ENCODE results near the gene ARHGAP22.

The ARHGAP22 gene

DNA sequence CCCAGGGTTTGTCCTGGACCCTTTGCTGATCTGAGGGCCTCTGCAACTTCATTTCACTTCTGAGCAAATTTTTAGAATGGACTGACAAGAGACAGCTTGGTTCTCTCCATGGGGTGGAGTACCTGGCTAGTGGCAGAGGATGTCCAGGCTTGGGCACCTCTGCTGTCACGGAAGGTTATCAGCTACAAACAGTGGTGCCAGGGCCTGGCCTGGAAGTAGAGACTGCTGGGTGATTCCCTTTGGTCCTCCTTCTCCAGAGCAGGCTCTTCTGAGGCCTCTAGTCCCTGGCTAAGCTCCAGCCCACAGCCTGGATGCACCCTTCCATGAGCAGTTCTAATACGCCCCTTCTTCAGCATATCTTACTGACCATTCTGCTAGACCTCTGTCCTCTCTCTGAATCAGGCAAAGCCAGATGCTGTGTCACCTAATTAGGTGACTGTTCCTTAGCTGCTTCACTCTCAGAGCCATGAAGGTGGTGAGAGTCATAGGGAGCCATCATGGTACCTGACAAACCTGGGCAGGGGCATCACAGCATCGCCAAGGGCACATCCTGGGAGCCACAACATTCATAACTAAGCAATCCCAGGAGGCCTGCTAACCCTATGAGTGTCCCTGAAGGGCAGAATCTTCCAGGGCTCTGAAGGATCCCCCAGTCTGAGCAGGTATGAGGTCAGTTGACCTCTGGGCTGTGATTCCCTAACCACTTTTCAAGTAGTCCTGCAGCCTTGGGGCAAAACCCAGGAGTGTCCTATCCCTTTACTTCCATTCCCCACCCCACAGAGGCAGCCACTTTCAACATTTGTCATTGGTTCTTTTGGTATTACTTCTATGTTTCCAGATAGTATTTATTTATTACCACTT lies 4.0 kb downstream of the ARHGAP22 start:
- peak overlapping the region; percentile 11 to 52 for H3K18ac ChIP-seq (ENCODE audit: low read depth in 1 of 2, low read length in 2 of 2)
- DNase-seq: no peak
- no peak overlapping the region for H2BK5ac ChIP-seq (ENCODE audit: low read depth, low read length, poor library complexity, severe bottlenecking)
- H3K27me3 ChIP-seq (ENCODE audit: control insufficient read depth in 1 of 2, insufficient read depth in 1 of 2, low read length in 2 of 2): no peaks in the 10 kb centered on the region
- H3K14ac ChIP-seq (ENCODE audit: low read length in 2 of 2): no peak overlapping the region
- H3K9me3 ChIP-seq (ENCODE audit: control insufficient read depth, low read length): no peaks in the 10 kb centered on the region
- no peak overlapping the region for H3K23ac ChIP-seq (ENCODE audit: low read length in 2 of 2)
- H3K4me3 ChIP-seq (ENCODE audit: insufficient read depth in 1 of 2, low read depth in 1 of 2, low read length in 2 of 2): peak overlapping the region in 1 of 2 experiments; percentile 97
- H3K27ac ChIP-seq (ENCODE audit: low read length, poor library complexity, severe bottlenecking): no peak overlapping the region
- H2BK120ac ChIP-seq (ENCODE audit: low read depth, low read length): no peak overlapping the region
- peaks cover 3 to 52% of the 10 kb centered on the region in 2 experiments for H3K36me3 ChIP-seq (ENCODE audit: control insufficient read depth in 1 of 2, insufficient read depth in 2 of 2, low read depth in 1 of 2, low read length in 2 of 2)
- H2BK12ac ChIP-seq (ENCODE audit: low read length in 2 of 2): peak overlapping the region; percentile 2 to 38
- no peak overlapping the region for H2AK5ac ChIP-seq (ENCODE audit: low read length, severe bottlenecking)
- peak overlapping the region; percentile 94 for H3K9ac ChIP-seq (ENCODE audit: low read length)
- H2BK15ac ChIP-seq (ENCODE audit: low read depth, poor library complexity, severe bottlenecking): no peak overlapping the region
- peaks cover 26% of the 10 kb centered on the region for H3K4me1 ChIP-seq (ENCODE audit: control insufficient read depth, insufficient read depth, low read depth, low read length)
- H3K4me2 ChIP-seq (ENCODE audit: low read length, poor library complexity, severe bottlenecking): no peak overlapping the region
- H3K4ac ChIP-seq (ENCODE audit: low read depth in 1 of 2, low read length in 2 of 2): peak overlapping the region in 1 of 2 experiments; percentile 60
- 87% methylated on average over 3 of the region's 3 CpGs for WGBS
- H4K8ac ChIP-seq (ENCODE audit: low read length): peak overlapping the region; percentile 65
- peaks cover 17% of the 10 kb centered on the region for H3K79me1 ChIP-seq (replicated peaks; ENCODE audit: low read length, poor library complexity, severe bottlenecking)
- no peak overlapping the region for H4K91ac ChIP-seq (ENCODE audit: low read length)
- no peak overlapping the region for H2AFZ ChIP-seq (ENCODE audit: low read depth, low read length)

DNA sequence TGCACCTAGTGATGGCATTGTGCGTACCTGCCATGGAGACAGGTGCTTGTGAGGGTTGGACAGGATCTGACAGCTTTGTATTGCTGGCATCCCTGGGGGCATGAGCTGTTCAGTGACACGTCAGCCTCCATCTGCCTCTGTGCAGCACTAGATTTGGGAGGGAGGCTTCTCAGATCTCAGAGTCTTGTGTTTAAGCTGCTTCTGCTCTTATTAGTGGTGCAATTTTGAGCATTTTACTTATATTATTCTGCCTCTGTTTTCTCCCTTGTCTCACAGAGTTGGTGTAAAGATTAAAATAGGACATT lies 5.1 kb downstream of the ARHGAP22 start:
- H3K79me1 ChIP-seq (replicated peaks; ENCODE audit: low read length, poor library complexity, severe bottlenecking): peaks cover 17% of the 10 kb centered on the region
- H3K9ac ChIP-seq (ENCODE audit: low read length): peak overlapping the region; percentile 94
- no peak overlapping the region for H3K27ac ChIP-seq (ENCODE audit: low read length, poor library complexity, severe bottlenecking)
- H3K4me1 ChIP-seq (ENCODE audit: control insufficient read depth, insufficient read depth, low read depth, low read length): peaks cover 25% of the 10 kb centered on the region
- no peaks in the 10 kb centered on the region for H3K27me3 ChIP-seq (ENCODE audit: control insufficient read depth in 1 of 2, insufficient read depth in 1 of 2, low read length in 2 of 2)
- H4K8ac ChIP-seq (ENCODE audit: low read length): peak overlapping the region; percentile 76
- peak overlapping the region; percentile 37 to 68 for H3K18ac ChIP-seq (ENCODE audit: low read depth in 1 of 2, low read length in 2 of 2)
- H3K4ac ChIP-seq (ENCODE audit: low read depth in 1 of 2, low read length in 2 of 2): peak overlapping the region; percentile 35 to 47
- H2AK5ac ChIP-seq (ENCODE audit: low read length, severe bottlenecking): no peak overlapping the region
- no peak overlapping the region for H3K23ac ChIP-seq (ENCODE audit: low read length in 2 of 2)
- 90% methylated on average over 2 of the region's 2 CpGs for WGBS
- no peaks in the 10 kb centered on the region for H3K9me3 ChIP-seq (ENCODE audit: control insufficient read depth, low read length)
- H2AFZ ChIP-seq (ENCODE audit: low read depth, low read length): no peak overlapping the region
- no peak for DNase-seq
- no peak overlapping the region for H2BK120ac ChIP-seq (ENCODE audit: low read depth, low read length)
- H2BK12ac ChIP-seq (ENCODE audit: low read length in 2 of 2): peak overlapping the region in 1 of 2 experiments; percentile 46
- H3K4me3 ChIP-seq (ENCODE audit: insufficient read depth in 1 of 2, low read depth in 1 of 2, low read length in 2 of 2): peak overlapping the region in 1 of 2 experiments; percentile 12
- no peak overlapping the region for H2BK15ac ChIP-seq (ENCODE audit: low read depth, poor library complexity, severe bottlenecking)
- H2BK5ac ChIP-seq (ENCODE audit: low read depth, low read length, poor library complexity, severe bottlenecking): no peak overlapping the region
- H3K14ac ChIP-seq (ENCODE audit: low read length in 2 of 2): no peak overlapping the region
- peaks cover 3 to 56% of the 10 kb centered on the region in 2 experiments for H3K36me3 ChIP-seq (ENCODE audit: control insufficient read depth in 1 of 2, insufficient read depth in 2 of 2, low read depth in 1 of 2, low read length in 2 of 2)
- H3K4me2 ChIP-seq (ENCODE audit: low read length, poor library complexity, severe bottlenecking): no peak overlapping the region
- peak overlapping the region; percentile 79 for H4K91ac ChIP-seq (ENCODE audit: low read length)

DNA sequence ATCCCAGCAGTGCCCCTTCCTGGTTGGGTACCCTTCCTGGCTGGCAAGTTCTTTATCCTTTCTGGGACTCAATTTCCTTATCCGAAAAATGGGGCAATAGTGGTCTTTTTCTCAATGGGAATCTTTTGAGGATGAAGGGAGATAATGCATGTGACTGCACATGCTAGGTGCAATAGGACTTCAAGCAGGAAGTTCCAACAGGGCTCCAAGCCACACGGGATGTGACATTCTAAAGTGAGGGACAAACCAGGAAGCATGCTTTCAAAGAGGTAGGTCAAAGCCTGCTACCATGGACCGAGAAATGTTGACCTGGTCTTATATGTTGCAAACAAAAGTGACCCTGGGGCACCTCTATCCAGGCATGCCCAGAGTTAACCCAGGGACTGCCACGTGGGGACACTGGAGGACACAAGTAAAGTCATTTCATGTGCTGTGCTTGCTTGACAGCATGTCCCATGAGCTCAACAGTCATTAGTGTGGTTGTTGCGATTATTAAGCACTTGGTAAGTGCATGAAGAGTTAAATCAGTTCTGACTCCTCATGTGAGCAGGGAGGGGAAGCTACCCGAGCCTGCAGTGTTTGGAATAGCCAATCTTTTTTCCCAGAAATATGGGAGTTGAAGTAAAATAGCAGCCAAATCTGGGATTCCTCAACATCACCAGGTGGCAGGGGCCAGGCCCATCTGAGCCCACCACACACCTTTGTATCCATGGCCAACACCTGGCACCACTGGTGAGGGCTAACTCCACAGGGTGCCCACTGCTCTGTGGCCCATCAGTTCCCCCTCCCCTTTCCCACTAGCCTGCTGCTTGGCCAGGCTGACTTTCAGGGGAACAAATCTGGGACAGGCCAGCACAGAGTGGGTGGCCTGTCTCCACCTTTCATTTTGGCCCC lies 5.7 kb downstream of the ARHGAP22 start:
- no peaks in the 10 kb centered on the region for H3K27me3 ChIP-seq (ENCODE audit: control insufficient read depth in 1 of 2, insufficient read depth in 1 of 2, low read length in 2 of 2)
- H2AK5ac ChIP-seq (ENCODE audit: low read length, severe bottlenecking): no peak overlapping the region
- no peak overlapping the region for H3K14ac ChIP-seq (ENCODE audit: low read length in 2 of 2)
- peak overlapping the region in 1 of 2 experiments; percentile 91 for H3K23ac ChIP-seq (ENCODE audit: low read length in 2 of 2)
- no peak overlapping the region for H2BK120ac ChIP-seq (ENCODE audit: low read depth, low read length)
- peaks cover 19% of the 10 kb centered on the region for H3K79me1 ChIP-seq (replicated peaks; ENCODE audit: low read length, poor library complexity, severe bottlenecking)
- no peak overlapping the region for H3K27ac ChIP-seq (ENCODE audit: low read length, poor library complexity, severe bottlenecking)
- no peak overlapping the region for H2BK5ac ChIP-seq (ENCODE audit: low read depth, low read length, poor library complexity, severe bottlenecking)
- H3K4ac ChIP-seq (ENCODE audit: low read depth in 1 of 2, low read length in 2 of 2): peak overlapping the region in 1 of 2 experiments; percentile 35
- peak overlapping the region in 1 of 2 experiments; percentile 12 for H3K4me3 ChIP-seq (ENCODE audit: insufficient read depth in 1 of 2, low read depth in 1 of 2, low read length in 2 of 2)
- no peak overlapping the region for H2BK15ac ChIP-seq (ENCODE audit: low read depth, poor library complexity, severe bottlenecking)
- H2BK12ac ChIP-seq (ENCODE audit: low read length in 2 of 2): peak overlapping the region in 1 of 2 experiments; percentile 46
- H2AFZ ChIP-seq (ENCODE audit: low read depth, low read length): no peak overlapping the region
- peaks cover 19% of the 10 kb centered on the region for H3K4me1 ChIP-seq (ENCODE audit: control insufficient read depth, insufficient read depth, low read depth, low read length)
- H3K36me3 ChIP-seq (ENCODE audit: control insufficient read depth in 1 of 2, insufficient read depth in 2 of 2, low read depth in 1 of 2, low read length in 2 of 2): peaks cover 3 to 60% of the 10 kb centered on the region in 2 experiments
- no peak for DNase-seq
- no peak overlapping the region for H3K4me2 ChIP-seq (ENCODE audit: low read length, poor library complexity, severe bottlenecking)
- peak overlapping the region; percentile 37 to 68 for H3K18ac ChIP-seq (ENCODE audit: low read depth in 1 of 2, low read length in 2 of 2)
- H3K9me3 ChIP-seq (ENCODE audit: control insufficient read depth, low read length): no peaks in the 10 kb centered on the region
- peak overlapping the region; percentile 79 for H4K91ac ChIP-seq (ENCODE audit: low read length)
- H4K8ac ChIP-seq (ENCODE audit: low read length): peak overlapping the region; percentile 76
- peak overlapping the region; percentile 94 for H3K9ac ChIP-seq (ENCODE audit: low read length)
- 81% methylated on average over 6 of the region's 6 CpGs for WGBS

Data from mesenchymal stem cell (in vitro differentiated cells and primary cell).